ENCODE data around the gene ETNK2. TPM values are rescaled to one million over a fixed set of nuclear protein-coding genes. Genes with fewer than 3 reads are reported as not detected.
A peak's percentile ranks its signal among the peaks of the same experiment; 100 is the strongest.

Gene ETNK2
- total RNA-seq, 1 experiment from 2014 or later = 21.9 TPM

- Mint-ChIP-seq H3K27ac (ENCODE audit: unreplicated experiment) (no peak overlapping the region), H3K9me3 (ENCODE audit: unreplicated experiment) (no peaks in the 10 kb centered on the region), H3K4me3 (ENCODE audit: unreplicated experiment) (peak overlapping the region; percentile 71), H3K27me3 (ENCODE audit: insufficient read depth, unreplicated experiment) (no peaks in the 10 kb centered on the region), H3K36me3 (ENCODE audit: insufficient read depth, unreplicated experiment) (no peaks in the 10 kb centered on the region), H3K4me1 (ENCODE audit: low read depth, unreplicated experiment) (no peaks in the 10 kb centered on the region)
- no TSS peak for BruUV-seq (replicated peaks)
- Histone ChIP-seq H3K4me1 (peaks cover 6% of the 10 kb centered on the region), H3K4me3 (ENCODE audit: low read depth, low read length) (peak overlapping the region; percentile 59), H3K9me3 (no peaks in the 10 kb centered on the region), H3K36me3 (ENCODE audit: control insufficient read depth, insufficient read depth, low read length) (no peaks in the 10 kb centered on the region; the same call in 1 of the 2 replicates), H3K27me3 (replicated peaks; ENCODE audit: control insufficient read depth, insufficient read depth, low read length) (no peaks in the 10 kb centered on the region)
- POLR2A ChIA-PET = interaction anchor here (0.6 to 1.5 kb wide), 2 partner anchors 11 to 62 kb away, joined by 3 to 5 read pairs; partner anchors contain the start of gene GOLT1A
- CTCF ChIA-PET = interaction anchor here (0.6 to 1.1 kb wide), 4 partner anchors 10 to 294 kb away, joined by 3 to 13 read pairs (median 8); partner anchors contain the start of gene GOLT1A
- intact Hi-C loops (cut with micrococcal nuclease; ENCODE audit: unreplicated experiment) = no loop called here
- TF ChIP-seq CTCF (IDR thresholded peaks at IDR 0.05; ENCODE audit: insufficient read depth in 1 of 2, low read depth in 1 of 2, low read length in 1 of 2, severe bottlenecking in 1 of 2, unreplicated experiment in 1 of 2) = no peak
- DNase-seq = no peak
Measured at GRCh38 chr1:204152310-204153044, 633 bp upstream of the ETNK2 start.

GRCh38 chr1:204150702-204151551 lies 917 bp downstream of the ETNK2 start:
- no peak overlapping the region for H3K27ac Mint-ChIP-seq (ENCODE audit: unreplicated experiment)
- Histone ChIP-seq H3K4me1 (peaks cover 7% of the 10 kb centered on the region), H3K36me3 (ENCODE audit: control insufficient read depth, insufficient read depth, low read length) (no peaks in the 10 kb centered on the region; the same call in 1 of the 2 replicates), H3K27me3 (replicated peaks; ENCODE audit: control insufficient read depth, insufficient read depth, low read length) (no peaks in the 10 kb centered on the region), H3K9me3 (no peaks in the 10 kb centered on the region), H3K4me3 (ENCODE audit: low read depth, low read length) (peak overlapping the region; percentile 59)
- peaks cover under 1% of the 10 kb centered on the region for H3K4me1 Mint-ChIP-seq (ENCODE audit: low read depth, unreplicated experiment)
- CTCF ChIA-PET = interaction anchor here (0.5 to 1.0 kb wide), 3 partner anchors 11 to 91 kb away, joined by 3 to 4 read pairs (median 4); no protein-coding TSS in a partner anchor
- no peaks in the 10 kb centered on the region for H3K9me3 Mint-ChIP-seq (ENCODE audit: unreplicated experiment)
- no peaks in the 10 kb centered on the region for H3K36me3 Mint-ChIP-seq (ENCODE audit: insufficient read depth, unreplicated experiment)
- no TSS peak for BruUV-seq (replicated peaks)
- H3K4me3 Mint-ChIP-seq (ENCODE audit: unreplicated experiment) = peak overlapping the region; percentile 71
- H3K27me3 Mint-ChIP-seq (ENCODE audit: insufficient read depth, unreplicated experiment) = no peaks in the 10 kb centered on the region
- POLR2A ChIA-PET = interaction anchor here (1.5 kb wide), 1 partner anchor 63 kb away, joined by 5 read pairs; the partner anchor contains the start of gene GOLT1A
- intact Hi-C loops (cut with micrococcal nuclease; ENCODE audit: unreplicated experiment) = no loop called here
- no peak for DNase-seq
- TF ChIP-seq CTCF (IDR thresholded peaks at IDR 0.05; ENCODE audit: insufficient read depth in 1 of 2, low read depth in 1 of 2, low read length in 1 of 2, severe bottlenecking in 1 of 2, unreplicated experiment in 1 of 2) = no peak
